PC-3 (cell line): ENCODE data around the gene HES7. TPM values are rescaled to one million over a fixed set of nuclear protein-coding genes. Genes with fewer than 3 reads are reported as not detected.

Experiments used
- ATAC-seq: fragments of 200-7000 bp; cut with Tn5 transposase; 2 replicates; pipeline ENCODE4 v1.9.1; 2020; ENCODE audit warnings: mild to moderate bottlenecking, moderate library complexity
- BruUV-seq: library from RNA; stranded (reverse); fragments of 400-500 nt; replicated peaks from 2 replicates; lab custom pipeline; 2021; lab: Mats Ljungman, UMichigan
- CTCF ChIA-PET: fragments of 300-600 bp; sonication (Branson Sonifier 250); formaldehyde crosslinking; loops from one replicate; lab custom pipeline; 2022; ENCODE audit warnings: antibody characterized with exemption; lab: Charles Lee
- POLR2A ChIA-PET: fragments of 300-600 bp; sonication (Branson Sonifier 250); formaldehyde crosslinking; loops from one replicate; lab custom pipeline; 2022; ENCODE audit warnings: antibody characterized with exemption; ENCODE audit not compliant: unreplicated experiment; lab: Charles Lee
- DNase-seq: peaks from one replicate; pipeline ENCODE4 v3.0.0-alpha.2; 2015
- H2AFZ ChIP-seq: fragments of 300-600 bp; sonication (generic); 2 replicates; pipeline ENCODE4 v1.6.0; 2016; ENCODE audit warnings: antibody characterized with exemption, low read length
- H3F3A ChIP-seq: fragments of 300-600 bp; sonication (generic); one replicate; pipeline ENCODE4 v1.6.0; 2017; ENCODE audit warnings: antibody characterized with exemption, low read length, control low read depth, mild to moderate bottlenecking; ENCODE audit not compliant: unreplicated experiment
- H3K27ac ChIP-seq: fragments of 300-600 bp; sonication (generic); 2 replicates; pipeline ENCODE4 v1.5.1; 2016; ENCODE audit warnings: mild to moderate bottlenecking, low read length
- H3K27me3 ChIP-seq: fragments of 300-600 bp; sonication (generic); 2 replicates; pipeline ENCODE4 v1.6.1; 2016; ENCODE audit warnings: low read length, mixed read lengths
- H3K36me3 ChIP-seq: fragments of 300-600 bp; sonication (generic); 2 replicates; pipeline ENCODE4 v1.6.1; 2016; ENCODE audit warnings: low read depth, mixed run types, low read length, mixed read lengths
- H3K4me1 ChIP-seq: fragments of 300-600 bp; sonication (generic); 2 replicates; pipeline ENCODE4 v1.5.1; 2016; ENCODE audit warnings: low read length; ENCODE audit not compliant: insufficient read depth
- H3K4me2 ChIP-seq: fragments of 300-600 bp; sonication (generic); 2 replicates; pipeline ENCODE4 v1.6.0; 2016; ENCODE audit warnings: low read length
- H3K4me3 ChIP-seq: fragments of 300-600 bp; sonication (generic); 2 replicates; pipeline ENCODE4 v1.5.1; 2016; ENCODE audit warnings: mild to moderate bottlenecking, low read length, mixed read lengths
- H3K79me2 ChIP-seq: fragments of 300-600 bp; sonication (generic); 2 replicates; pipeline ENCODE4 v1.6.1; 2017; ENCODE audit warnings: low read length, mixed read lengths
- H3K9ac ChIP-seq: fragments of 300-600 bp; sonication (generic); 2 replicates; pipeline ENCODE4 v1.6.0; 2016; ENCODE audit warnings: mild to moderate bottlenecking, low read length
- H3K9me2 ChIP-seq: fragments of 300-600 bp; sonication (generic); replicated peaks from 2 replicates; pipeline ENCODE4 v1.6.1; 2016; ENCODE audit warnings: mixed run types, low read length, mixed read lengths
- H3K9me3 ChIP-seq: fragments of 300-600 bp; sonication (generic); 2 replicates; pipeline ENCODE4 v1.6.1; 2016; ENCODE audit warnings: low read length, mixed read lengths
- H4K20me1 ChIP-seq: fragments of 300-600 bp; sonication (generic); 2 replicates; pipeline ENCODE4 v1.6.1; 2016; ENCODE audit warnings: low read length, mixed read lengths
- EZH2 ChIP-seq: fragments of 300-600 bp; sonication (generic); IDR thresholded peaks from one replicate; pipeline ENCODE4 v1.6.1; 2017; ENCODE audit warnings: antibody characterized with exemption, mild to moderate bottlenecking, low read length; ENCODE audit not compliant: unreplicated experiment
- EZH2phosphoT487 ChIP-seq: fragments of 300-600 bp; sonication (generic); IDR thresholded peaks from 2 replicates; pipeline ENCODE4 v1.6.1; 2018; ENCODE audit warnings: mild to moderate bottlenecking, antibody characterized with exemption, low read length, borderline replicate concordance
- intact Hi-C: fragments of 100-400 bp; cut with micrococcal nuclease; formaldehyde crosslinking; loops from 2 replicates; pipeline ENCODE4 v1.9.0; 2023
- total RNA-seq: library from RNA; depleted of rRNA; stranded (reverse); fragments of >200 nt; gene quantifications from 2 replicates; pipeline ENCODE4 v1.2.3, GENCODE V29; 2014
- TF ChIP-seq, protein P1 (sequence below): fragments of 300-600 bp; sonication (generic); conservative IDR thresholded peaks from 2 replicates; pipeline ENCODE4 v1.5.1; 2017; ENCODE audit warnings: antibody characterized with exemption, low read depth, mild to moderate bottlenecking, low read length

HES7 gene
- total RNA-seq, 1 experiment from 2014 or later: not detected

DNA sequence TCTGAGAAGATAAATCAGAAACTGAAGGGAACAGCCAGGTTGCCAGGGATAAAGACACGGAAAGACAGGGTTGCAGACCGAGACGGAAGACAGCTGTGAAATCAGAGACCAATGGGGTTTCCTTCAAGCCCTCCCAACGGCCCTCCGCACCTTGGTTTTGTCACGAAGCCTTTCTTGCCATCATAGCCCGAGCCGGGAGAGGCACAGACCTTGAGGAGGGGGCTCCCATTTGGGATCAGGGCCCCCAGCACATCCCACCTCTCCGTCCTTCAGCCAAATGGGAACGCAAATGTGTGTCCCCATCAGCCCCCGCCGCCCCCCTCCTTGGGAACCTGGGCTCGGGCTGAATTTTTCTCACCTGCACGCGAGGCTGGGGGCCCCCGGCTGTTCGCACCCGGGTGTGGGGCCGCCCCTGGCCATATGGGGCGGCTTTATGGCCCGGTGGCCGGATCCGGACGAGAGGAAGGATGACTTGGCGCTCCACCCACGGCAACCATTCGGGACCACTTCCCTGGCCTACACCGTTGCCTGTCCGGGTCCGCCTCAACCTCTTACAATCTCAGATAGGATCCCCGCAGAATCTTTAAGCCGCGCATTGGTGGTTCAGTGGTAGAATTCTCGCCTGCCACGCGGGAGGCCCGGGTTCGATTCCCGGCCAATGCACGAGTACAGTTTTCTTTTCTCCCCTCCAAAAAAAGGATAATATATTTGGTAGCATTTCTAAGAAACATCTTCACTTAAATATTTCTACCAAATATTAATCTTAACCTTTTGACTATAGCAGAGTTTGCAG lies 1.4 kb upstream of the HES7 start:
- H3K4me2 ChIP-seq: peak overlapping the region; percentile 96
- TF ChIP-seq EZH2: no peak
- TF ChIP-seq, protein P1, sequence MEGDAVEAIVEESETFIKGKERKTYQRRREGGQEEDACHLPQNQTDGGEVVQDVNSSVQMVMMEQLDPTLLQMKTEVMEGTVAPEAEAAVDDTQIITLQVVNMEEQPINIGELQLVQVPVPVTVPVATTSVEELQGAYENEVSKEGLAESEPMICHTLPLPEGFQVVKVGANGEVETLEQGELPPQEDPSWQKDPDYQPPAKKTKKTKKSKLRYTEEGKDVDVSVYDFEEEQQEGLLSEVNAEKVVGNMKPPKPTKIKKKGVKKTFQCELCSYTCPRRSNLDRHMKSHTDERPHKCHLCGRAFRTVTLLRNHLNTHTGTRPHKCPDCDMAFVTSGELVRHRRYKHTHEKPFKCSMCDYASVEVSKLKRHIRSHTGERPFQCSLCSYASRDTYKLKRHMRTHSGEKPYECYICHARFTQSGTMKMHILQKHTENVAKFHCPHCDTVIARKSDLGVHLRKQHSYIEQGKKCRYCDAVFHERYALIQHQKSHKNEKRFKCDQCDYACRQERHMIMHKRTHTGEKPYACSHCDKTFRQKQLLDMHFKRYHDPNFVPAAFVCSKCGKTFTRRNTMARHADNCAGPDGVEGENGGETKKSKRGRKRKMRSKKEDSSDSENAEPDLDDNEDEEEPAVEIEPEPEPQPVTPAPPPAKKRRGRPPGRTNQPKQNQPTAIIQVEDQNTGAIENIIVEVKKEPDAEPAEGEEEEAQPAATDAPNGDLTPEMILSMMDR: no peak
- H3K9ac ChIP-seq: no peak overlapping the region
- no TSS peak for BruUV-seq
- H3K4me3 ChIP-seq: peak overlapping the region; percentile 91
- no peaks in the 10 kb centered on the region for H3K9me2 ChIP-seq
- H2AFZ ChIP-seq: peak overlapping the region; percentile 100
- H3K79me2 ChIP-seq: no peaks in the 10 kb centered on the region
- no peaks in the 10 kb centered on the region for H4K20me1 ChIP-seq
- H3F3A ChIP-seq: peaks cover 4% of the 10 kb centered on the region
- no peak overlapping the region for H3K27ac ChIP-seq
- no peaks in the 10 kb centered on the region for H3K9me3 ChIP-seq
- no peaks in the 10 kb centered on the region for H3K36me3 ChIP-seq
- DNase-seq (peak; percentile 76), ATAC-seq (peak; percentile 13; the same call in 1 of the 2 replicates)
- no peaks in the 10 kb centered on the region for H3K27me3 ChIP-seq
- POLR2A ChIA-PET: no interaction called here
- CTCF ChIA-PET: interaction anchor here (0.6 kb wide), 1 partner anchor 170 kb away, joined by 3 read pairs; no protein-coding TSS in a partner anchor
- intact Hi-C loops: loop anchor here (1.0 kb wide), 1 partner anchor 13 kb away; no protein-coding TSS in a partner anchor
- H3K4me1 ChIP-seq: peaks cover 10% of the 10 kb centered on the region; the same call in 1 of the 2 replicates

- no TSS peak for BruUV-seq
- ChIA-PET POLR2A (no interaction called here), CTCF (interaction anchor here (1.1 kb wide), 1 partner anchor 51 kb away, joined by 3 read pairs; no protein-coding TSS in a partner anchor)
- no peaks in the 10 kb centered on the region for H3K27me3 ChIP-seq
- peak; percentile 40 for DNase-seq
- peaks cover 13% of the 10 kb centered on the region; the same call in 1 of the 2 replicates for H3K4me1 ChIP-seq
- intact Hi-C loops: loop anchor here (1.0 kb wide), 1 partner anchor 14 kb away; no protein-coding TSS in a partner anchor
- no peaks in the 10 kb centered on the region for H3K79me2 ChIP-seq
- H3K4me3 ChIP-seq: peak overlapping the region; percentile 91
- ATAC-seq: no peak
- H3K9ac ChIP-seq: no peak overlapping the region
- H2AFZ ChIP-seq: peak overlapping the region; percentile 82
- no peak for TF ChIP-seq EZH2
- TF ChIP-seq EZH2phosphoT487: no peak
- TF ChIP-seq, protein P1: no peak
- no peaks in the 10 kb centered on the region for H3K36me3 ChIP-seq
- peaks cover 3% of the 10 kb centered on the region for H4K20me1 ChIP-seq
- H3F3A ChIP-seq: peaks cover 7% of the 10 kb centered on the region
- H3K4me2 ChIP-seq: peak overlapping the region; percentile 96
- H3K9me3 ChIP-seq: no peaks in the 10 kb centered on the region
- no peaks in the 10 kb centered on the region for H3K9me2 ChIP-seq
- H3K27ac ChIP-seq: no peak overlapping the region
Observed at GRCh38 chr17:8124350-8125153, 646 bp upstream of the HES7 start.
